HFFc6 (cell line): ENCODE measurements around the gene SYT7. TPM values are rescaled to one million over a fixed set of nuclear protein-coding genes. Genes with fewer than 3 reads are reported as not detected.
A peak's percentile ranks its signal among the peaks of the same experiment; 100 is the strongest.

ENCODE experiments used
- DNase-seq: peaks from one replicate; pipeline ENCODE4 v3.0.0-alpha.2; 2018
- H3K27ac Mint-ChIP-seq: 2 replicates; pipeline ENCODE4 v1.8.0; 2020; ENCODE audit warnings: mild to moderate bottlenecking, mixed read lengths
- H3K27me3 Mint-ChIP-seq: 2 replicates; pipeline ENCODE4 v1.8.0; 2021; ENCODE audit warnings: mild to moderate bottlenecking, moderate library complexity, mixed read lengths; ENCODE audit not compliant: insufficient read depth
- H3K36me3 Mint-ChIP-seq: 2 replicates; pipeline ENCODE4 v1.8.0; 2021; ENCODE audit warnings: low read depth, mixed read lengths
- H3K4me1 Mint-ChIP-seq: 2 replicates; pipeline ENCODE4 v1.8.0; 2020; ENCODE audit warnings: low read depth, mixed read lengths
- H3K4me3 Mint-ChIP-seq: 2 replicates; pipeline ENCODE4 v1.8.0; 2020; ENCODE audit warnings: mild to moderate bottlenecking, moderate library complexity, mixed read lengths
- H3K9me3 Mint-ChIP-seq: 2 replicates; pipeline ENCODE4 v1.8.0; 2020; ENCODE audit warnings: mild to moderate bottlenecking, mixed read lengths
- CTCF ChIP-seq: fragments of 200-600 bp; sonication (generic); IDR thresholded peaks from 2 replicates; pipeline ENCODE4 v1.5.0; 2021; ENCODE audit warnings: antibody characterized with exemption, mild to moderate bottlenecking
- total RNA-seq, 6 experiments: library from RNA; stranded (reverse); fragmentation: NEBNext Ultra II Directional; extraction: Animal tissue kit (Norgen Biotek cat#: 25700); gene quantifications; 2 replicates in 1 of 6; 3 replicates in 5 of 6; pipeline ENCODE4 v1.2.3, GENCODE V29; 2021

SYT7 gene
- total RNA-seq, 6 experiments from 2014 or later, result 0.05 to 0.21 (median 0.11) TPM; not detected in 3

DNA sequence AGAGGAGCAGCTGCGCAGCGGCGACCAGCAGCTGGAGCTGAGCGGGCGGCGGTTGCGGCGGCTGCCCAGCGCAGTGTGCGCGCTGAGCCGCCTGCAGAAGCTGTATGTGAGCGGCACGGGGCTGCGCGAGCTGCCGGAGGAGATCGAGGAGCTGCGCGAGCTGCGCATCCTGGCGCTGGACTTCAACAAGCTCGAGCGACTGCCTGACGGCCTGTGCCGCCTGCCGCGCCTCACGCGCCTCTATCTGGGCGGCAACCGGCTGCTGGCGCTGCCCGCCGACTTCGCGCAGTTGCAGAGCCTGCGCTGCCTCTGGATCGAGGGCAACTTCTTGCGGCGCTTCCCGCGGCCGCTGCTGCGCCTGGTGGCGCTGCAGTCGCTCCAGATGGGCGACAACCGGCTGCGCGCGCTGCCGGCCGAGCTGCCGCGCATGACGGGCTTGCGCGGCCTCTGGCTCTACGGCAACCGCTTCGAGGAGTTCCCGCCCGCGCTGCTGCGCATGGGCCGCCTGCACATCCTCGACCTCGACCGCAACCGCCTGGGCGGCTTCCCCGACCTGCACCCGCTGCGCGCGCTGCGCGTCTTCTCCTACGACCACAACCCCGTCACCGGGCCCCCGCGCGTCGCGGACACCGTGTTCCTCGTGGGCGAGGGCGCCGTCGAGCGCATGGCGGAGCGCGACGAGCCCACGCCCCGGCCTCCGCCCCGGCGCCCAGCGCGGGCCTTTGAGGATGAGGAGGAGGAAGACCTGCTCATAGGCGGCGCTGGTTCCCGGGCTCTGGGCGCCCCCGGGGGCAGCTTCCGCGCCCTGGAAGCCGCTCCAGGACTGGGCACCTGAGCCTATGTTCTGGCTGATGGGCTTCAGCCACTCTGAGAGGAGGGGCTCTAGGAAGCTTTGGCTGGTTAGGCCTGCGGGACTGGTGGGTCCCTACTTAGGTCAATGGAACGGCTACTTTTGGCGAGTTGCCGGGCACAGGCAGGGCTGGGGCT, 71.5 kb downstream of the SYT7 start:
- TF ChIP-seq CTCF, result no peak
- no peak overlapping the region for H3K27ac Mint-ChIP-seq
- peaks cover 54% of the 10 kb centered on the region for H3K27me3 Mint-ChIP-seq
- H3K9me3 Mint-ChIP-seq, result no peaks in the 10 kb centered on the region
- no peak overlapping the region for H3K4me3 Mint-ChIP-seq
- DNase-seq, result no peak
- H3K36me3 Mint-ChIP-seq, result no peaks in the 10 kb centered on the region
- peaks cover 10% of the 10 kb centered on the region for H3K4me1 Mint-ChIP-seq

DNA sequence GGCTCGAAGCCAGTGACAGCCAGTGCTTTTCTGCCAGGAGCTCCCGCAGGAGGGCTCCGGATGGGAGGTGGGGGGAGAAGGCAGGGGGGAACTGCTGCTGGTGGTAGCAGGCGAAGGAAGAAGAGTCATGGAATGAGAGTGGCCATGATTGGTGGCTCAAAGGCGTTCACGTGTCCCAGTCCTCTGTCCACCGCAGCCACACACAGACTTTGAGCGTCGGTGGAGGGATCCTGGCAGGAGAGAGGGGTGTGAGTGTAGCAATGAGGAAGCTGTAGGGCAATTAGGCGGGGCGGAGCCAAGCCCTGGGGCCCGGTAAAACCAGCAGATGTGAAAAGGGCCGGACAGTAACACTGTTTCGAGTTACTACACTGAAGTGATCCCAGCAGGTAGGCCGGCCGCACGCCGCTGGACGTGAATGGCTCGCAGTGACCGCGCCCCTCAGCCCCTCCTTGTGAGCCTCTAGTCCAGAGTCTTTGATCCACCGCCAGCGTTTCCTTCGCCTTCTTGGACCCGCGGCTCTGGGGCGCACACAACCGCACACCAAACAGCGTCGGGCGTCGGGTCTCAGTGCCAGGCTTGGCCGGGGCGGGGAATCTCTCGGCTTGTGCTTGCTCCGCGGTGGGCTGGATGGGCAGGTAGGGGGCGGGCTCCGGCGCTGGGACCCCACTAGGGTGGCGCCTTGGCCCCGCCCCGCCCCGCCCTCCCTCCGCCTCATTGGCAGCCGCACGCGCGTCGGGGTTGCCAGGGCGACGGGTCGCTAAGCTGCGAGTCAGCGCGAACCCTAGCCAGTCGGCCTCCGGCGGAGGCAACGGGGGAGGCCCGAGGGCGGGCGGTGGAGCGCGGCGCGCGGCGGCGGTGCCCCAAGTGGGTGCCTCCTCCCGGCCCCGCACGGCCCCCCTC, 72.7 kb downstream of the SYT7 start, which contains the start of gene LRRC10B:
LRRC10B (plus strand) TSS at position 788 of the 900 bp plus-strand sequence. CDS start 250 bp downstream, outside the sequence.
- Mint-ChIP-seq H3K27me3 (peaks cover 52% of the 10 kb centered on the region), H3K4me1 (peaks cover 10% of the 10 kb centered on the region), H3K36me3 (no peaks in the 10 kb centered on the region), H3K4me3 (no peak within 1 kb of the TSS), H3K27ac (no peak within 1 kb of the TSS), H3K9me3 (no peaks in the 10 kb centered on the region)
- TF ChIP-seq CTCF, result no peak
- no peak for DNase-seq

DNA sequence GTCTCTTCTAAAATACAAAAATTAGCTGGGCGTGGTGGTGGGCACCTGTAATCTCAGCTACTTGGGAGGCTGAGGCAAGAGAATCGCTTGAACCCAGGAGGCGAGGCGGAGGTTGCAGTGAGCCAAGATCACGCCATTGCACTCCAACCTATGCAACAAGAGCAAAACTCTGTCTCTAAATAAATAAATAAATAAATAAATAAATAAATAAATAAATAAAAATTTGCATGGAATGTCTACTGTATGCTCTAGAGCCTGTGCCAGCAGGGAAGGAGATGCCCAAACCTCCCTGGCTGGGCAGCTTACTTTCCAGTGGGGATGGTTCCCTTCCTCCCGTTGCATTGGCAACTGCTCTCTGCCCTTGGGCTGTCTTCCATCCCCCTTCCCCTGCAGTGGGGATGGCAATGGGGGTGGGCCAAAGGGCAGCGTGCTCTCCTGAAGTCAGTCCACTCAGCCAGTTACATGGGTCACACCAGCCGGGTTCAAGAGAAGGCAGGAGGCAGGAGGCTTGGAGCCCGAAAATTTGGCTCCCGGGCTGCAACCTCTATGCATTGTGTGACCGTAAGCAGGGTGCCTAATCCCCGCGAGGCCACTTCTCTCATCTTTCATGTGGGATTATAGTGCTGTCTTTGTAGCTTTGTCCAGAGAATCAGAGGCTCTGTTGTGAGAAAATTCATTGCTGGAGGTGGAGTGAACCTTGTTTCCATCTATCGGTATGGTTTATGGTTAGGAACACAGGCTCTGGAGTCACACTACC, 73.7 kb downstream of the SYT7 start:
- Mint-ChIP-seq H3K4me3 (no peak overlapping the region), H3K27ac (no peak overlapping the region)

GRCh38 chr11:61505640-61506155, 75.2 kb downstream of the SYT7 start:
- peaks cover 10% of the 10 kb centered on the region for H3K4me1 Mint-ChIP-seq
- H3K27me3 Mint-ChIP-seq, result peaks cover 55% of the 10 kb centered on the region
- H3K4me3 Mint-ChIP-seq, result no peak overlapping the region
- DNase-seq, result peak; percentile 6
- no peaks in the 10 kb centered on the region for H3K36me3 Mint-ChIP-seq
- H3K9me3 Mint-ChIP-seq, result no peaks in the 10 kb centered on the region
- no peak overlapping the region for H3K27ac Mint-ChIP-seq
- no peak for TF ChIP-seq CTCF

More for the DNA sequence above, 73.7 kb downstream of the SYT7 start:
- no peak for TF ChIP-seq CTCF
- DNase-seq, result no peak
- Mint-ChIP-seq H3K27me3 (peaks cover 55% of the 10 kb centered on the region), H3K9me3 (no peaks in the 10 kb centered on the region), H3K36me3 (no peaks in the 10 kb centered on the region), H3K4me1 (peaks cover 10% of the 10 kb centered on the region)

- Mint-ChIP-seq H3K27me3 (peaks cover 51% of the 10 kb centered on the region), H3K4me3 (no peak overlapping the region), H3K4me1 (peaks cover 10% of the 10 kb centered on the region), H3K9me3 (no peaks in the 10 kb centered on the region), H3K36me3 (no peaks in the 10 kb centered on the region), H3K27ac (no peak overlapping the region)
- no peak for TF ChIP-seq CTCF
- no peak for DNase-seq
Measured at GRCh38 chr11:61505106-61505505, 75.8 kb downstream of the SYT7 start.
